HepG2 (cell line): ENCODE data around the gene FIBP. TPM values are rescaled to one million over a fixed set of nuclear protein-coding genes. Genes with fewer than 3 reads are reported as not detected.

ENCODE experiments used
- ATM ChIP-seq: fragments of 450-650 bp; IDR thresholded peaks from 2 replicates; pipeline ENCODE4 v1.7.1; 2017; ENCODE audit warnings: mild to moderate bottlenecking, borderline replicate concordance
- GABPB1 ChIP-seq: IDR thresholded peaks from 2 replicates; pipeline ENCODE4 v1.6.1; 2016; ENCODE audit warnings: mild to moderate bottlenecking, missing genetic modification reagents, moderate library complexity, missing compliant biosample characterization
- GPN1 ChIP-seq: sonication (generic); formaldehyde crosslinking; IDR thresholded peaks from 2 replicates; pipeline ENCODE4 v1.5.1; 2020; ENCODE audit warnings: missing genetic modification reagents, borderline replicate concordance
- HNF4G ChIP-seq, 2 experiments: sonication (generic) in 1 of 2; formaldehyde crosslinking in 1 of 2; IDR thresholded peaks; 2 replicates each; pipeline versions ENCODE4 v1.4.0 to v1.6.1; 2011 to 2020; ENCODE audit warnings: borderline replicate concordance in 2 of 2, low read depth in 2 of 2, mild to moderate bottlenecking in 2 of 2, low read length in 1 of 2, missing genetic modification reagents in 1 of 2, moderate library complexity in 1 of 2
- MTF2 ChIP-seq: sonication (generic); formaldehyde crosslinking; IDR thresholded peaks from 2 replicates; pipeline ENCODE4 v1.5.0; 2020; ENCODE audit warnings: missing genetic modification reagents, borderline replicate concordance
- MYNN ChIP-seq: sonication (generic); formaldehyde crosslinking; IDR thresholded peaks from 2 replicates; pipeline ENCODE4 v1.4.0; 2020; ENCODE audit warnings: mild to moderate bottlenecking, low read depth, missing genetic modification reagents
- NR2C2 ChIP-seq: sonication (generic); formaldehyde crosslinking; IDR thresholded peaks from 2 replicates; pipeline ENCODE4 v1.4.0; 2020; ENCODE audit warnings: missing genetic modification reagents, mild to moderate bottlenecking, moderate library complexity, borderline replicate concordance
- PRPF4 ChIP-seq: fragments of 200-400 bp; formaldehyde crosslinking; IDR thresholded peaks from 2 replicates; pipeline ENCODE4 v1.6.1; 2016; ENCODE audit warnings: low read length, low read depth; ENCODE audit not compliant: poor library complexity, severe bottlenecking
- RBM22 ChIP-seq: fragments of 200-400 bp; formaldehyde crosslinking; optimal IDR thresholded peaks from 2 replicates; pipeline ENCODE3; 2017; ENCODE audit warnings: mild to moderate bottlenecking, low read length, moderate library complexity
- RBM39 ChIP-seq: fragments of 200-400 bp; formaldehyde crosslinking; IDR thresholded peaks from one replicate; pipeline ENCODE4 v1.6.1; 2018; ENCODE audit warnings: antibody characterized with exemption, mild to moderate bottlenecking, low read depth, low read length; ENCODE audit not compliant: poor library complexity, severe bottlenecking
- U2AF1 ChIP-seq: fragments of 200-400 bp; formaldehyde crosslinking; optimal IDR thresholded peaks from 2 replicates; pipeline ENCODE3; 2017; ENCODE audit warnings: mild to moderate bottlenecking, low read depth, low read length
- ZC3H4 ChIP-seq: sonication (generic); formaldehyde crosslinking; IDR thresholded peaks from 2 replicates; pipeline ENCODE4 v1.4.0; 2020; ENCODE audit warnings: missing genetic modification reagents, borderline replicate concordance
- ZFP36L1 ChIP-seq: sonication (generic); formaldehyde crosslinking; IDR thresholded peaks from 2 replicates; pipeline ENCODE4 v1.8.0; 2022; ENCODE audit warnings: mild to moderate bottlenecking, missing genetic modification reagents, moderate library complexity
- ZNF282 ChIP-seq: fragments of 450-650 bp; IDR thresholded peaks from 2 replicates; pipeline ENCODE4 v1.6.1; 2018; ENCODE audit not compliant: partially characterized antibody
- ZNF460 ChIP-seq: sonication (generic); formaldehyde crosslinking; IDR thresholded peaks from 2 replicates; pipeline ENCODE4 v1.5.1; 2020; ENCODE audit warnings: missing genetic modification reagents, mild to moderate bottlenecking, borderline replicate concordance
- ZNF567 ChIP-seq: sonication (generic); formaldehyde crosslinking; IDR thresholded peaks from 2 replicates; pipeline ENCODE4 v1.8.1; 2023; ENCODE audit warnings: mild to moderate bottlenecking, missing genetic modification reagents, borderline replicate concordance
- ZNF572 ChIP-seq: sonication (generic); formaldehyde crosslinking; IDR thresholded peaks from 2 replicates; pipeline ENCODE4 v1.5.1; 2020; ENCODE audit warnings: mild to moderate bottlenecking, missing genetic modification reagents
- ZNF737 ChIP-seq: sonication (generic); formaldehyde crosslinking; IDR thresholded peaks from 2 replicates; pipeline ENCODE4 v1.5.0; 2020; ENCODE audit warnings: missing genetic modification reagents, mild to moderate bottlenecking, borderline replicate concordance
- ZNF788 ChIP-seq: sonication (generic); formaldehyde crosslinking; IDR thresholded peaks from 2 replicates; pipeline ENCODE4 v1.5.0; 2020; ENCODE audit warnings: mild to moderate bottlenecking, missing genetic modification reagents, borderline replicate concordance
- polyA plus RNA-seq, 8 experiments: library from polyadenylated mRNA; depleted of rRNA in 3 of 8; stranded (reverse) in 7 of 8; unstranded in 1 of 8; fragments of >200 nt; fragmentation: Illumina TruSeq in 4 of 8; extraction: Trizol in 4 of 8; gene quantifications; 2 replicates each; pipeline versions ENCODE4 v1.2.1 to v1.2.3, GENCODE V29; 2011 to 2016; ENCODE audit warnings: low read depth in 4 of 8, missing spikeins in 1 of 8, mixed read lengths in 1 of 8; ENCODE audit not compliant: insufficient read depth in 1 of 8
- total RNA-seq, 5 experiments: library from RNA; depleted of rRNA; stranded (reverse); fragments of >200 nt; fragmentation: Illumina TruSeq; extraction: Trizol; gene quantifications; 2 replicates each; pipeline ENCODE4 v1.2.3, GENCODE V29; 2016; ENCODE audit warnings: low read depth in 1 of 5
- TF ChIP-seq, protein P1 (sequence below): sonication (generic); formaldehyde crosslinking; IDR thresholded peaks from 2 replicates; pipeline ENCODE4 v1.5.0; 2020; ENCODE audit warnings: missing genetic modification reagents, mild to moderate bottlenecking, borderline replicate concordance
- TF ChIP-seq, protein P2 (sequence below): sonication (generic); formaldehyde crosslinking; IDR thresholded peaks from 2 replicates; pipeline ENCODE4 v1.4.0; 2020; ENCODE audit warnings: missing genetic modification reagents
- TF ChIP-seq, protein P3 (sequence below): sonication (generic); formaldehyde crosslinking; IDR thresholded peaks from 2 replicates; pipeline ENCODE4 v1.5.0; 2020; ENCODE audit warnings: mild to moderate bottlenecking, missing genetic modification reagents

FIBP gene
- total and polyA plus RNA-seq, 2 of the 13 experiments (the other 11 are each of a cell fraction or from before 2014, with no cell fraction given) = 42.9 to 62.1 TPM

GRCh38 chr11:65856689-65857499, 31.4 kb downstream of the FIBP start (continued):
- TF ChIP-seq, protein P1, sequence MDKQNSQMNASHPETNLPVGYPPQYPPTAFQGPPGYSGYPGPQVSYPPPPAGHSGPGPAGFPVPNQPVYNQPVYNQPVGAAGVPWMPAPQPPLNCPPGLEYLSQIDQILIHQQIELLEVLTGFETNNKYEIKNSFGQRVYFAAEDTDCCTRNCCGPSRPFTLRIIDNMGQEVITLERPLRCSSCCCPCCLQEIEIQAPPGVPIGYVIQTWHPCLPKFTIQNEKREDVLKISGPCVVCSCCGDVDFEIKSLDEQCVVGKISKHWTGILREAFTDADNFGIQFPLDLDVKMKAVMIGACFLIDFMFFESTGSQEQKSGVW (CRISPR knock-in tag) = no peak
- no peak for TF ChIP-seq ZNF572 (CRISPR knock-in tag)
- peak; percentile 40; the same call in 1 of the 2 replicates for TF ChIP-seq NR2C2 (CRISPR knock-in tag)
- TF ChIP-seq ZNF737 (CRISPR knock-in tag) = no peak
- TF ChIP-seq MTF2 (CRISPR knock-in tag) = no peak
- 0 out of 2 replicates have a peak, but pooled peaks have one; percentile 60 for TF ChIP-seq MYNN (CRISPR knock-in tag)
- TF ChIP-seq RBM22 = peak; percentile 66
- TF ChIP-seq, protein P2, sequence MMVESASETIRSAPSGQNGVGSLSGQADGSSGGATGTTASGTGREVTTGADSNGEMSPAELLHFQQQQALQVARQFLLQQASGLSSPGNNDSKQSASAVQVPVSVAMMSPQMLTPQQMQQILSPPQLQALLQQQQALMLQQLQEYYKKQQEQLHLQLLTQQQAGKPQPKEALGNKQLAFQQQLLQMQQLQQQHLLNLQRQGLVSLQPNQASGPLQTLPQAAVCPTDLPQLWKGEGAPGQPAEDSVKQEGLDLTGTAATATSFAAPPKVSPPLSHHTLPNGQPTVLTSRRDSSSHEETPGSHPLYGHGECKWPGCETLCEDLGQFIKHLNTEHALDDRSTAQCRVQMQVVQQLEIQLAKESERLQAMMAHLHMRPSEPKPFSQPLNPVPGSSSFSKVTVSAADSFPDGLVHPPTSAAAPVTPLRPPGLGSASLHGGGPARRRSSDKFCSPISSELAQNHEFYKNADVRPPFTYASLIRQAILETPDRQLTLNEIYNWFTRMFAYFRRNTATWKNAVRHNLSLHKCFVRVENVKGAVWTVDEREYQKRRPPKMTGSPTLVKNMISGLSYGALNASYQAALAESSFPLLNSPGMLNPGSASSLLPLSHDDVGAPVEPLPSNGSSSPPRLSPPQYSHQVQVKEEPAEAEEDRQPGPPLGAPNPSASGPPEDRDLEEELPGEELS (CRISPR knock-in tag) = no peak
- peak; percentile 59 for TF ChIP-seq U2AF1
- no peak for TF ChIP-seq ZFP36L1 (CRISPR knock-in tag)
- TF ChIP-seq RBM39 = peak; percentile 39
- TF ChIP-seq ZNF567 (CRISPR knock-in tag) = no peak
- TF ChIP-seq PRPF4 = no peak
- TF ChIP-seq ZNF282 = no peak
- TF ChIP-seq ZNF788 = no peak
- TF ChIP-seq, protein P3, sequence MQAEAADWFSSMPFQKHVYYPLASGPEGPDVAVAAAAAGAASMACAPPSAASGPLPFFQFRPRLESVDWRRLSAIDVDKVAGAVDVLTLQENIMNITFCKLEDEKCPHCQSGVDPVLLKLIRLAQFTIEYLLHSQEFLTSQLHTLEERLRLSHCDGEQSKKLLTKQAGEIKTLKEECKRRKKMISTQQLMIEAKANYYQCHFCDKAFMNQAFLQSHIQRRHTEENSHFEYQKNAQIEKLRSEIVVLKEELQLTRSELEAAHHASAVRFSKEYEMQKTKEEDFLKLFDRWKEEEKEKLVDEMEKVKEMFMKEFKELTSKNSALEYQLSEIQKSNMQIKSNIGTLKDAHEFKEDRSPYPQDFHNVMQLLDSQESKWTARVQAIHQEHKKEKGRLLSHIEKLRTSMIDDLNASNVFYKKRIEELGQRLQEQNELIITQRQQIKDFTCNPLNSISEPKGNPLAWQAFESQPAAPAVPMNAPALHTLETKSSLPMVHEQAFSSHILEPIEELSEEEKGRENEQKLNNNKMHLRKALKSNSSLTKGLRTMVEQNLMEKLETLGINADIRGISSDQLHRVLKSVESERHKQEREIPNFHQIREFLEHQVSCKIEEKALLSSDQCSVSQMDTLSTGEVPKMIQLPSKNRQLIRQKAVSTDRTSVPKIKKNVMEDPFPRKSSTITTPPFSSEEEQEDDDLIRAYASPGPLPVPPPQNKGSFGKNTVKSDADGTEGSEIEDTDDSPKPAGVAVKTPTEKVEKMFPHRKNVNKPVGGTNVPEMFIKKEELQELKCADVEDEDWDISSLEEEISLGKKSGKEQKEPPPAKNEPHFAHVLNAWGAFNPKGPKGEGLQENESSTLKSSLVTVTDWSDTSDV = peak; percentile 44; the same call in 1 of the 2 replicates
- TF ChIP-seq GABPB1 (CRISPR knock-in tag) = peak; percentile 86
- TF ChIP-seq ZNF460 (CRISPR knock-in tag) = no peak
- 0 out of 2 replicates have a peak, but pooled peaks have one; percentile 50 for TF ChIP-seq ZC3H4
- no peak for TF ChIP-seq GPN1 (CRISPR knock-in tag)
- no peak for TF ChIP-seq ATM
- no peak for TF ChIP-seq HNF4G (IDR thresholded peaks at IDR 0.05; ENCODE audit: borderline replicate concordance, low read depth, low read length)
- TF ChIP-seq HNF4G (CRISPR knock-in tag; IDR thresholded peaks at IDR 0.05; ENCODE audit: borderline replicate concordance, low read depth) = peak; percentile 17; the same call in 1 of the 2 replicates
